MM.1S (cell line): ENCODE data around the gene LHPP.

Experiments
- EZH2 ChIP-seq: fragments of 300-600 bp; sonication (generic); optimal IDR thresholded peaks from 2 replicates; pipeline ENCODE3; 2017; ENCODE audit warnings: low read depth, mild to moderate bottlenecking, antibody characterized with exemption, low read length, mixed read lengths
- TF ChIP-seq, protein P1 (sequence below): fragments of 300-600 bp; sonication (generic); IDR thresholded peaks from 2 replicates; pipeline ENCODE4 v1.5.1; 2016; ENCODE audit warnings: antibody characterized with exemption, low read length, mixed read lengths

DNA sequence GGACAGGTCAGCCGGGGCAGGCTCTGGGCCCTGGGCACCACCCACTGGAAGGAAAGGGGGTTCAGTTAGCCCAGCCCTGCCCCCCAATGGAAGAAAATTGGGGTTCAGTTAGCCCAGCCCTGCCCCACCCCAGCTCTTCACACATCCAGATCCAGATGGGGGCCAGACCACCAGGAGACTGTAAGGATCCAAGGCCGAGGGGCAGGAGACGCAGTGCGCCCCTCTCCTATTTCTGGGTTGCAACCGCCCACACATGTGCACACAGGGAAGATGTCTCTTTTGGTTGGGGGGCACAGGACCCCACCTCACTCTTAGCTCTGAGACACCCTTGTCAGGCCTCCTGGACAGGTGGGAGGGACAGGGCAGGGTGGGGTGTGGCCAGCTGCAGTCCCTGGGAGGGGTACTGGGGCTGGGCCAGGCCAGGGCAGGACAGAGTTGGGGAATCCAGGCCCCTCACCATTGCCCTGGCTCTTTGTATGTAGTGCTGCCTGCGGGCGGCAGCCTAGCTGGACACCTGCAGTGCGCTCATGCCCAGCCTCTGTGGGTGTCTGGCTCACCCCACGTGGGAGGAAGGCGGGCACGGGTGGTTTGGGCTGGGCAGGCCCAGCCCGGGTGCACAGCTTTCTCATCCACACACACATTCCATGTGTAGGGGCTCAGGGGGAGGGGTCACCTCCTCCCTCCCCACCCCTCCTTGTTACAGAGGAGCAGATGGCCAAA lies 141.2 kb downstream of the LHPP start:
- TF ChIP-seq, protein P1, sequence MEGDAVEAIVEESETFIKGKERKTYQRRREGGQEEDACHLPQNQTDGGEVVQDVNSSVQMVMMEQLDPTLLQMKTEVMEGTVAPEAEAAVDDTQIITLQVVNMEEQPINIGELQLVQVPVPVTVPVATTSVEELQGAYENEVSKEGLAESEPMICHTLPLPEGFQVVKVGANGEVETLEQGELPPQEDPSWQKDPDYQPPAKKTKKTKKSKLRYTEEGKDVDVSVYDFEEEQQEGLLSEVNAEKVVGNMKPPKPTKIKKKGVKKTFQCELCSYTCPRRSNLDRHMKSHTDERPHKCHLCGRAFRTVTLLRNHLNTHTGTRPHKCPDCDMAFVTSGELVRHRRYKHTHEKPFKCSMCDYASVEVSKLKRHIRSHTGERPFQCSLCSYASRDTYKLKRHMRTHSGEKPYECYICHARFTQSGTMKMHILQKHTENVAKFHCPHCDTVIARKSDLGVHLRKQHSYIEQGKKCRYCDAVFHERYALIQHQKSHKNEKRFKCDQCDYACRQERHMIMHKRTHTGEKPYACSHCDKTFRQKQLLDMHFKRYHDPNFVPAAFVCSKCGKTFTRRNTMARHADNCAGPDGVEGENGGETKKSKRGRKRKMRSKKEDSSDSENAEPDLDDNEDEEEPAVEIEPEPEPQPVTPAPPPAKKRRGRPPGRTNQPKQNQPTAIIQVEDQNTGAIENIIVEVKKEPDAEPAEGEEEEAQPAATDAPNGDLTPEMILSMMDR: no peak
- TF ChIP-seq EZH2: no peak
